Measurements from ENCODE around the gene CCIN. TPM values are rescaled to one million over a fixed set of nuclear protein-coding genes. Genes with fewer than 3 reads are reported as not detected.

CCIN gene
- total and polyA plus RNA-seq, 2 of the 4 experiments (the other 2 are of a cell fraction): 0.80 to 1.1 TPM

- ChIA-PET CTCF (no interaction called here), POLR2A (ENCODE audit: unreplicated experiment) (no interaction called here)
- H2BK120ac ChIP-seq (ENCODE audit: low read depth, low read length): no peak overlapping the region
- no peak overlapping the region for H2BK5ac ChIP-seq (ENCODE audit: low read depth, low read length, poor library complexity, severe bottlenecking)
- no peak overlapping the region for H2AK9ac ChIP-seq (replicated peaks; ENCODE audit: low read depth, low read length, poor library complexity)
- no peak overlapping the region for H2AFZ ChIP-seq (replicated peaks; ENCODE audit: low read length, poor library complexity)
- no peak overlapping the region for H4K5ac ChIP-seq (ENCODE audit: low read depth, low read length)
- BruUV-seq (replicated peaks): no TSS peak
- dilution Hi-C loops (cut with HindIII; ENCODE audit: low sequenced_read_pairs, unreplicated experiment): no loop called here
- no peak overlapping the region for H4K8ac ChIP-seq (ENCODE audit: low read depth in 2 of 2, low read length in 2 of 2)
- H4K91ac ChIP-seq (ENCODE audit: insufficient read depth, low read depth, low read length): no peak overlapping the region
- no peak for ATAC-seq (ENCODE audit: low read depth)
- H3K18ac ChIP-seq (ENCODE audit: low read depth, low read length): no peak overlapping the region
- H3K23ac ChIP-seq (ENCODE audit: low read depth, low read length): no peak overlapping the region
- H2BK20ac ChIP-seq (ENCODE audit: low read depth, low read length): no peak overlapping the region
- no peaks in the 10 kb centered on the region for H3K36me3 ChIP-seq (ENCODE audit: control insufficient read depth, insufficient read depth, low read length)
- peaks cover 2% of the 10 kb centered on the region; the same call in 1 of the 2 replicates for H3K4me1 ChIP-seq (ENCODE audit: control insufficient read depth, insufficient read depth, low read length)
- H2BK15ac ChIP-seq (ENCODE audit: low read depth, low read length): no peak overlapping the region
- H3K4me3 ChIP-seq (ENCODE audit: insufficient read depth, low read depth, low read length): no peak overlapping the region
- no peak overlapping the region for H2AK5ac ChIP-seq (ENCODE audit: low read depth, low read length)
- H3K9me1 ChIP-seq (ENCODE audit: insufficient read depth, low read length): no peaks in the 10 kb centered on the region
- DNase-seq: no peak
- no CpG with 5 or more reads among the region's 7 CpGs for WGBS, 2 experiments (ENCODE audit: extremely low coverage in 2 of 2, insufficient read length in 1 of 2)
- intact Hi-C loops (cut with micrococcal nuclease): no loop called here
- no peak overlapping the region for H3K27ac ChIP-seq (ENCODE audit: insufficient read depth, low read length)
- H3K27me3 ChIP-seq (ENCODE audit: control insufficient read depth, insufficient read depth, low read length): no peaks in the 10 kb centered on the region; the same call in 1 of the 2 replicates
- H3K79me1 ChIP-seq (ENCODE audit: low read depth in 1 of 2, low read length in 2 of 2): no peaks in the 10 kb centered on the region
- no peak overlapping the region for H3K56ac ChIP-seq (ENCODE audit: extremely low read depth, insufficient read depth, low read length)
- H3K14ac ChIP-seq (replicated peaks; ENCODE audit: low read depth, low read length): no peak overlapping the region
- no peak overlapping the region for H3K4me2 ChIP-seq (ENCODE audit: low read depth, low read length)
- TF ChIP-seq CTCF (conservative IDR thresholded peaks at IDR 0.05; ENCODE audit: low read depth, low read length) (no peak), MAFK (IDR thresholded peaks at IDR 0.05; ENCODE audit: low read depth, low read length) (no peak), RCOR1 (IDR thresholded peaks at IDR 0.05; ENCODE audit: insufficient replicate concordance, low read length) (no peak), FOS (IDR thresholded peaks at IDR 0.05; ENCODE audit: low read depth, low read length) (no peak), RFX5 (IDR thresholded peaks at IDR 0.05; ENCODE audit: low read depth, low read length) (no peak), CHD1 (IDR thresholded peaks at IDR 0.05; ENCODE audit: low read depth, low read length) (no peak), ELK1 (IDR thresholded peaks at IDR 0.05; ENCODE audit: borderline replicate concordance, low read depth, low read length) (no peak), NFE2L2 (IDR thresholded peaks at IDR 0.05; ENCODE audit: low read depth, low read length) (no peak), POLR2A (IDR thresholded peaks at IDR 0.05; ENCODE audit: low read depth, low read length) (no peak), BHLHE40 (IDR thresholded peaks at IDR 0.05; ENCODE audit: low read depth, low read length) (no peak), SMC3 (IDR thresholded peaks at IDR 0.05; ENCODE audit: low read depth, low read length) (no peak), CEBPB (IDR thresholded peaks at IDR 0.05; ENCODE audit: low read depth, low read length) (no peak), RAD21 (IDR thresholded peaks at IDR 0.05; ENCODE audit: low read length) (no peak)
- H3K4ac ChIP-seq (ENCODE audit: low read depth, low read length): no peak overlapping the region
- no peak overlapping the region for H3K9ac ChIP-seq (ENCODE audit: low read depth, low read length)
- in situ Hi-C loops (cut with MboI; ENCODE audit: low sequenced_read_pairs): loop anchor here (10.0 kb wide), 1 partner anchor 209 kb away; no protein-coding TSS in a partner anchor
- no peaks in the 10 kb centered on the region for H4K20me1 ChIP-seq (ENCODE audit: insufficient read depth, low read length)
- H3K9me3 ChIP-seq (ENCODE audit: control insufficient read depth, insufficient read depth, low read length): no peaks in the 10 kb centered on the region
Measured at GRCh38 chr9:36174271-36174670, 5.1 kb downstream of the CCIN start.
